AG04450 (cell line): ENCODE results near the gene NEK8. TPM values are rescaled to one million over a fixed set of nuclear protein-coding genes. Genes with fewer than 3 reads are reported as not detected.
"Not testable (repeated sequence)": the region's sequence is repeated elsewhere in the genome, so short reads cannot be mapped to it uniquely, and the experiment has no call there.

ENCODE experiments used
- CTCF ChIA-PET: fragments of 300-600, 350-600 bp; formaldehyde crosslinking; extraction: SDS; loops from one replicate; lab custom pipeline; 2022; ENCODE audit warnings: antibody characterized with exemption, inconsistent platforms; lab: Charles Lee
- POLR2A ChIA-PET: fragments of 350-600 bp; formaldehyde crosslinking; extraction: SDS; loops from one replicate; lab custom pipeline; 2021; ENCODE audit warnings: antibody characterized with exemption, inconsistent platforms; lab: Yijun Ruan, JAX
- DNase-seq: peaks from one replicate; pipeline ENCODE4 v3.0.0-alpha.2; 2011; ENCODE audit warnings: low read depth, low spot score
- H3K27ac ChIP-seq: one replicate; pipeline ENCODE4 v1.5.1; 2012; ENCODE audit warnings: low read depth, low read length, control low read depth
- H3K27me3 ChIP-seq: one replicate; pipeline ENCODE4 v1.6.0; 2012; ENCODE audit warnings: low read length; ENCODE audit not compliant: control insufficient read depth, insufficient read depth
- H3K4me3 ChIP-seq: 2 replicates; pipeline ENCODE4 v1.5.1; 2011; ENCODE audit warnings: mild to moderate bottlenecking, low read depth, low read length, control low read depth
- H3K9me3 ChIP-seq: 2 replicates; pipeline ENCODE4 v1.5.1; 2012; ENCODE audit warnings: low read length; ENCODE audit not compliant: control insufficient read depth, insufficient read depth
- polyA plus RNA-seq: library from polyadenylated mRNA; depleted of rRNA; stranded (reverse); fragments of >200 nt; gene quantifications from 2 replicates; pipeline ENCODE4 v1.2.3, GENCODE V29; 2011
- TF ChIP-seq, protein P1 (sequence below): IDR thresholded peaks from 2 replicates; pipeline ENCODE4 v1.5.1; 2011; ENCODE audit warnings: low read depth, low read length, control low read depth, inconsistent platforms

Gene NEK8
- polyA plus RNA-seq, 1 experiment: 2.5 TPM

DNA sequence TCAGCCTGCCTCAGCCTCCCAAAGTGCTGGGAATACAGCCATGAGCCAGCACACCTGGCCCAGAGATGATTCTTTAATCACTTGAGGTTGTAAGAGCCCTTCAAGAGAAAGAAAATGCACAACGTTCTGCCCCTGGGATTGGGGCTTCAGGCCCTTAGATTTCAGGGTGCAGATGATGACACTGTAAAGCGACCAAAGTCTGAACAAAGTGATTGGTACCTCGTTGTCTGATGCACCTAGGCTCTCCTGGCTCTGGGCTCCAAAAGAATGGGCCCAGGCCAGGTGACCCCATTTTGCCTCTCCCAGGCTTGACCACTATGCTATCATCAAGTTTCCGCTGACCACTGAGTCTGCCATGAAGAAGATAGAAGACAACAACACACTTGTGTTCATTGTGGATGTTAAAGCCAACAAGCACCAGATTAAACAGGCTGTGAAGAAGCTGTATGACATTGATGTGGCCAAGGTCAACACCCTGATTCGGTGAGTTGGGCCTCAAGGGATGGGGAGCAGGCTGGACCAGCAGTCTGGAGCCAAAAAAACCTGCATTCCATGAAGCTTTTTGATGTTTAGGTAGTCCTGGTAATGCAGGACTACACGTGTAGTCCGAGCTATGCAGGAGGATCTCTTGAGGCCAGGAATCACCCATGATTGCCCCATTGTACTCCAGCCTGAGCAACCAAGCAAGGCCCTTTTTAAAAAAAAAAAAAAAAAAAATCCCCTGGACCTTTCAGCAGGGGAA lies 6.0 kb upstream of the NEK8 start:
- DNase-seq: no peak
- TF ChIP-seq, protein P1, sequence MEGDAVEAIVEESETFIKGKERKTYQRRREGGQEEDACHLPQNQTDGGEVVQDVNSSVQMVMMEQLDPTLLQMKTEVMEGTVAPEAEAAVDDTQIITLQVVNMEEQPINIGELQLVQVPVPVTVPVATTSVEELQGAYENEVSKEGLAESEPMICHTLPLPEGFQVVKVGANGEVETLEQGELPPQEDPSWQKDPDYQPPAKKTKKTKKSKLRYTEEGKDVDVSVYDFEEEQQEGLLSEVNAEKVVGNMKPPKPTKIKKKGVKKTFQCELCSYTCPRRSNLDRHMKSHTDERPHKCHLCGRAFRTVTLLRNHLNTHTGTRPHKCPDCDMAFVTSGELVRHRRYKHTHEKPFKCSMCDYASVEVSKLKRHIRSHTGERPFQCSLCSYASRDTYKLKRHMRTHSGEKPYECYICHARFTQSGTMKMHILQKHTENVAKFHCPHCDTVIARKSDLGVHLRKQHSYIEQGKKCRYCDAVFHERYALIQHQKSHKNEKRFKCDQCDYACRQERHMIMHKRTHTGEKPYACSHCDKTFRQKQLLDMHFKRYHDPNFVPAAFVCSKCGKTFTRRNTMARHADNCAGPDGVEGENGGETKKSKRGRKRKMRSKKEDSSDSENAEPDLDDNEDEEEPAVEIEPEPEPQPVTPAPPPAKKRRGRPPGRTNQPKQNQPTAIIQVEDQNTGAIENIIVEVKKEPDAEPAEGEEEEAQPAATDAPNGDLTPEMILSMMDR: no peak
- H3K9me3 ChIP-seq: no peaks in the 10 kb centered on the region; the same call in 1 of the 2 replicates
- ChIA-PET CTCF (interaction anchor here (0.7 to 1.0 kb wide), 2 partner anchors 21 to 394 kb away, joined by 3 read pairs; no protein-coding TSS in a partner anchor), POLR2A (interaction anchor here (0.6 kb wide), 1 partner anchor 925 kb away, joined by 5 read pairs; no protein-coding TSS in a partner anchor)
- H3K27ac ChIP-seq: peak overlapping the region; percentile 39
- H3K4me3 ChIP-seq: peak overlapping the region; percentile 25
- H3K27me3 ChIP-seq: no peaks in the 10 kb centered on the region

DNA sequence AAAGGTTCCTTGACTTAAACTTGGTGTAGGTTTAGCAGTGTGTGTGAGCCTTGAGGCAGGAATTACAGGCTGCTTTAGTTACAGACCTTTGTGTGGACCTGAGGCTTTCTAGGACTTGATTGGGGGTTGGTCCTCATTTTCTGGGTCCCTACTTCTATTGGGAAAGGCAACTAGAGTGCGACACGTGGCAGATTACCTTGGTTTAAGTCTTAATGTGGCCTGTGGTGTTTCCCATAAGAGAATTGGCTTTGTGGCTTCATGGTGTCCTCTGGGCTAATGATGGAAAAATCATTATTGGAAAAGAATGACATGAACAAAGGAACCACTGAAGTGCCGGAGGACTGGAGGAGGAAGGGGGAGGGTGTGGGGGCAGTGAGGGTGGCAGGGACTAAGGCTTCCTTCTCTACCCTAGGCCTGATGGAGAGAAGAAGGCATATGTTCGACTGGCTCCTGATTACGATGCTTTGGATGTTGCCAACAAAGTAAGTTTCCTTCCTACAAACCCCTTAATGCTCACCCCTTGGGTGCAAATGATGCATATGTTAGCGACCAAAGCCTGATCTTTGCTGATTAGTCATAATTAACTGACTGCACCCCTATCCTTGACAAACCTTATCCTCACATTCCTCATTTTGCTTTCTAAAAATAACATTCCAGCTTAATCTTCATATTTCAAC lies 5.3 kb upstream of the NEK8 start:
- POLR2A ChIA-PET: no interaction called here
- Histone ChIP-seq H3K9me3 (no peaks in the 10 kb centered on the region; the same call in 1 of the 2 replicates), H3K27ac (peak overlapping the region; percentile 31), H3K27me3 (no peaks in the 10 kb centered on the region), H3K4me3 (no peak overlapping the region)
- CTCF ChIA-PET: interaction anchor here (0.7 to 1.3 kb wide), 2 partner anchors 20 to 27 kb away, joined by 3 to 4 read pairs; no protein-coding TSS in a partner anchor
- TF ChIP-seq, protein P1: no peak
- no peak for DNase-seq

DNA sequence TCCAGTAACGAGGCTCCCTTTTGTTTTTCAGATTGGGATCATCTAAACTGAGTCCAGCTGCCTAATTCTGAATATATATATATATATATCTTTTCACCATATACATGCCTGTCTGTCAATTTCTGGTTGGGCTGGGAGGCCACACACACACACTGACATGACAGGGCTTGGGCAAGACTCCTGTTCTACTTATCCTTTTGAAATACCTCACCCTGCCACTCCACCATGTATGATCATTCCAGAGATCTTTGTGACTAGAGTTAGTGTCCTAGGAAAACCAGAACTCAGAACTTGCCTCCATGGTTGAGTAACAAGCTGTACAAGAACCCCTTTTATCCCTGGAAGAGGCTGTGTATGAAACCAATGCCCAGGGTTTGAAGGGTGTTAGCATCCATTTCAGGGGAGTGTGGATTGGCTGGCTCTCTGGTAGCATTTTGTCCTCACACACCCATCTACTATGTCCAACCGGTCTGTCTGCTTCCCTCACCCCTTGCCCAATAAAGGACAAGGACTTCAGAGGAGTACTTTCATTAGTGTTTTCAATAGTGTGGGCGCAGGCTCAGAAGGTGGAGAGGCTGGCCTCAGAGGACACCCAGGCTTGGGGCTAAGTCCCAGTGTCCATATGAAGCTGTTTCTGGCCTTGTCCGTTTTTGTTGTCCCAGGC lies 4.6 kb upstream of the NEK8 start:
- not testable (repeated sequence) for H3K27me3 ChIP-seq
- POLR2A ChIA-PET: interaction anchor here (3.2 kb wide), 1 partner anchor 13 kb away, joined by 15 read pairs; the partner anchor contains the start of gene PROCA1

DNA sequence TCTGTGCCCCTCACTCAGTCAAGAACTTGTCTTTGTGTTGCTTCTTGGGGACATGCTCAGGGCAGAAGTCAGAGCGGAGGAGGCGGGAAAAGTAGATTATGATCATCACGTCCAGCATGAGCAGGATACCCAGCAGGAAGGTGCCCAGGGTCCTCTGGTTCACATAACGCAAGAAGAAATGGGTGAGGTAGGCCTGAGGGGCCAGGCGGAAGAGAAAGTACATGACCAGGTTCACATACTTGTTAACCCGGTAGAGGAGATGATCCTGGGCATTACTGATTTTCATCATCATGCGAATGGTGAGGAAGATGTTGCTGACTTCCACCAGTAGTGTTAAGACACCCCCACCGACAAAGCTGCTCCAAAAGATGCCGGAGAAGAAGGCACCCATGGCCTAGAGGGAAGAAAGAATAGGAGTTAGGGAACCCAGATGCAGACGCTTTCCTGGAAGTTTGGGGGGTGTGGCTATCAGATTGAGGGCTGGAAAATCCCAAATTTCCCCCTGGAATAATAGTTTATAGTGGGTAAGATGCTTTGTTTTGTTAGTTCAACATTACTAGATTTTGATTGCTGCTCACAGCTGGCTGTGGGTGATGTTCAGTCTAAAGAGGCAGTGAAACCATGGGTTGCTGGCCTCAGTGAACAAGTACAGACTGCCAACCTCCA lies 4.0 kb upstream of the NEK8 start:
- Histone ChIP-seq H3K4me3 (peak overlapping the region; percentile 62), H3K27ac (peak overlapping the region; percentile 77), H3K9me3 (no peaks in the 10 kb centered on the region; the same call in 1 of the 2 replicates), H3K27me3 (no peaks in the 10 kb centered on the region)
- no peak for DNase-seq
- CTCF ChIA-PET: interaction anchor here (1.3 to 4.9 kb wide), 2 partner anchors 23 to 25 kb away, joined by 4 to 193 read pairs; partner anchors contain the start of gene TRAF4
- POLR2A ChIA-PET: interaction anchor here (1.2 to 4.8 kb wide), 4 partner anchors 10 to 227 kb away, joined by 3 to 93 read pairs (median 9); partner anchors contain the start of genes PHF12, PROCA1 and TRAF4
- TF ChIP-seq, protein P1: no peak

More for the DNA sequence above, 4.6 kb upstream of the NEK8 start:
- CTCF ChIA-PET: interaction anchor here (1.3 kb wide), 1 partner anchor 26 kb away, joined by 4 read pairs; no protein-coding TSS in a partner anchor
- not testable (repeated sequence) for DNase-seq, H3K4me3 ChIP-seq, H3K9me3 ChIP-seq
- peak overlapping the region; percentile 77 for H3K27ac ChIP-seq
